22Rv1 (cell line): ENCODE data around the gene HMG20B.

Experiments
- CTCF ChIP-seq: fragments of 450-650 bp; IDR thresholded peaks from 2 replicates; pipeline ENCODE4 v1.5.1; 2017; ENCODE audit warnings: mild to moderate bottlenecking
- ZFX ChIP-seq: fragments of 450-650 bp; IDR thresholded peaks from 2 replicates; pipeline ENCODE4 v1.6.1; 2017; ENCODE audit warnings: antibody characterized with exemption, borderline replicate concordance

DNA sequence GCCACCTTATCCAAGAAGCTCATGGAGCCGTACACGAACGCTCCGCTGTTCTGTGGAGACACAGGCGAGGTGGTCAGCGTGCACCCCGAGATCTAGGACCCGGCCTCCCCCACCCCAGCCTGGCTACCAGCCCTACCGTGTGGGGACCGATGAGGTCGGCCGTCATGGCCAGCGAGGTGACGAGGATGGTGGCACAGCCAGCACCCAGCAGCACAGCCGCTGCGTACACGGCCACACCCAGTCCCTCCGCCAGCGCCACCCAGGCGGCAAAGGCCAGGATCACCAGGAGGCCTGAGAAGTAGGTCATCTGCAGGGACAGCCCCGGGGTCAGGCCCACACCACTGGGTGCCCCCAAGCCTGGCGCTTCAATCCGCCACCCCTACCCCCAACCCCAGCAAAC lies 26.6 kb upstream of the HMG20B start:
- TF ChIP-seq CTCF = no peak
- TF ChIP-seq ZFX = no peak
